ENCODE results near the gene ENTPD8.

Gene ENTPD8, protein sequence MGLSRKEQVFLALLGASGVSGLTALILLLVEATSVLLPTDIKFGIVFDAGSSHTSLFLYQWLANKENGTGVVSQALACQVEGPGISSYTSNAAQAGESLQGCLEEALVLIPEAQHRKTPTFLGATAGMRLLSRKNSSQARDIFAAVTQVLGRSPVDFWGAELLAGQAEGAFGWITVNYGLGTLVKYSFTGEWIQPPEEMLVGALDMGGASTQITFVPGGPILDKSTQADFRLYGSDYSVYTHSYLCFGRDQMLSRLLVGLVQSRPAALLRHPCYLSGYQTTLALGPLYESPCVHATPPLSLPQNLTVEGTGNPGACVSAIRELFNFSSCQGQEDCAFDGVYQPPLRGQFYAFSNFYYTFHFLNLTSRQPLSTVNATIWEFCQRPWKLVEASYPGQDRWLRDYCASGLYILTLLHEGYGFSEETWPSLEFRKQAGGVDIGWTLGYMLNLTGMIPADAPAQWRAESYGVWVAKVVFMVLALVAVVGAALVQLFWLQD

GRCh38 chr9:137441289-137441934, at the start of gene ENTPD8:
Gene ENTPD8, minus strand, starts transcription at chr9:137441357. Its CDS starts 3,072 bp downstream, at chr9:137438285.
- DNase-seq (ENCODE audit: low read depth), result no peak
- TF ChIP-seq, protein P1, sequence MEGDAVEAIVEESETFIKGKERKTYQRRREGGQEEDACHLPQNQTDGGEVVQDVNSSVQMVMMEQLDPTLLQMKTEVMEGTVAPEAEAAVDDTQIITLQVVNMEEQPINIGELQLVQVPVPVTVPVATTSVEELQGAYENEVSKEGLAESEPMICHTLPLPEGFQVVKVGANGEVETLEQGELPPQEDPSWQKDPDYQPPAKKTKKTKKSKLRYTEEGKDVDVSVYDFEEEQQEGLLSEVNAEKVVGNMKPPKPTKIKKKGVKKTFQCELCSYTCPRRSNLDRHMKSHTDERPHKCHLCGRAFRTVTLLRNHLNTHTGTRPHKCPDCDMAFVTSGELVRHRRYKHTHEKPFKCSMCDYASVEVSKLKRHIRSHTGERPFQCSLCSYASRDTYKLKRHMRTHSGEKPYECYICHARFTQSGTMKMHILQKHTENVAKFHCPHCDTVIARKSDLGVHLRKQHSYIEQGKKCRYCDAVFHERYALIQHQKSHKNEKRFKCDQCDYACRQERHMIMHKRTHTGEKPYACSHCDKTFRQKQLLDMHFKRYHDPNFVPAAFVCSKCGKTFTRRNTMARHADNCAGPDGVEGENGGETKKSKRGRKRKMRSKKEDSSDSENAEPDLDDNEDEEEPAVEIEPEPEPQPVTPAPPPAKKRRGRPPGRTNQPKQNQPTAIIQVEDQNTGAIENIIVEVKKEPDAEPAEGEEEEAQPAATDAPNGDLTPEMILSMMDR (conservative IDR thresholded peaks at IDR 0.05; ENCODE audit: low read length), result no peak
- no peak within 1 kb of the TSS for H3K4me3 ChIP-seq (ENCODE audit: low read length)

- DNase-seq (ENCODE audit: low read depth), result no peak
- no peak overlapping the region for H3K4me3 ChIP-seq (ENCODE audit: low read length)
- TF ChIP-seq, protein P1 (conservative IDR thresholded peaks at IDR 0.05; ENCODE audit: low read length), result no peak
These were observed 49.5 kb upstream of the ENTPD8 start for GRCh38 chr9:137490532-137491186.

DNA sequence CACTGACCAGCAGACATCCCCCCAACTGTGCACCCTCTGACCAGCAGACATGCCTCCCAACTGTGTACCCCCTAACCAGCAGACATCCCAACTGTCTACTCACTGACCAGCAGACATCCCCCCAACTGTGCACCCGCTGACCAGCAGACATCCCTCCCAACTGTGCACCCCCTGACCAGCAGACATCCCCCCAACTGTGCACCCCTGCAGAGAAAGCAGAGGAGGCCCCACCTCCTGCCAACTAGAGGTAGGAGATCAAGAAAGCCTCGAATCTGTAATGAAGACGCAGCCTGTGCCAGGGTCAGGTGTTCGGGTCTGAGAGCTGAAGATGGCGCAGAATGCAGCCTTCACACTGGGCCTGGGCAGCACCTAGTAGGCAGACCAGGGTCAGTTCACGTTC, 47.7 kb upstream of the ENTPD8 start:
- DNase-seq (ENCODE audit: low read depth), result no peak
- TF ChIP-seq, protein P1 (conservative IDR thresholded peaks at IDR 0.05; ENCODE audit: low read length), result no peak
- no peak overlapping the region for H3K4me3 ChIP-seq (ENCODE audit: low read length)

- no peak for DNase-seq (ENCODE audit: low read depth)
- H3K4me3 ChIP-seq (ENCODE audit: low read length), result no peak overlapping the region
- TF ChIP-seq, protein P1 (conservative IDR thresholded peaks at IDR 0.05; ENCODE audit: low read length), result no peak
These were observed 47.1 kb upstream of the ENTPD8 start for GRCh38 chr9:137488327-137488653.

DNA sequence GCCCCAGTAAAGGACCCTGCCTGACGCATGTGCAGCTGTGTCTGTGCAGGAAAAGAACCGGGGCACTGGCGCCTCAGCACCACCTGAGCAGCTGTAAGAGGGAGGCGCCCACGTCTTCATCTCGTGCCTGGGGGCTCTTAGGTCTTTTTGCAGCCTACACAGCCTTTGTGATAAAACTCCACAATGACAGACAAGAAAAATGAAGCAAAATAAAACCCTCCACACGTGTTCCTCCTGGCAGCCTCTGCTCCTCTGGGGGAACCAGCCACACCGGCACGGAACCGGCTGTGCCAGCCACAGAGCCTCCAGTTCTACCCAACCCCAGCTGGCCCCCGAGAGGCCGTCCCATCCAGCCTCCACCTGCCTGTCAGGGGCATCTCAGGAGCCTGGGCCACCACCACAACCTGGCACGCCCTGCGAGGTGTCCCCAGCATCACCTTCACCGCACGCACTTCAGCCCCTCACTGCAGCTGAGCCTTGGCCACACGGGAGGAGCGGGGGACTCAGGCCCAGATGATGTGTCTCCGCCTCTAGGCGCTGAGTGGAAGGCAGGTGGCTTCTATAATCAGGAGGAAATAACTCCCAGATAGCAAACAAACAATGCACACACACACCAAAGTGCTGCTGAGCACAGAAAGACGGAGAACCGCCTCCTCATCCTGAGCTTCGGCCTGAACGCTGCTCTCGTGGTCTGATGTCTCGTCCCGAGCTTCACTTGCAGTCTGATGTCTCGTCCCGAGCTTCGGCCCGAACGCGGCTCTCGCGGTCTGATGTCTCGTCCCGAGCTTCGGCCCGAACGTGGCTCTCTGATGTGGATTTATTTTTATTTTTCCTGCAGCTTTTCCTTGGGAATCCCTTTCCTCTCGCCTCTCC, 46.5 kb upstream of the ENTPD8 start:
- no peak overlapping the region for H3K4me3 ChIP-seq (ENCODE audit: low read length)
- DNase-seq (ENCODE audit: low read depth), result no peak
- TF ChIP-seq, protein P1 (conservative IDR thresholded peaks at IDR 0.05; ENCODE audit: low read length), result no peak

GRCh38 chr9:137486545-137487453, 45.6 kb upstream of the ENTPD8 start:
- DNase-seq (ENCODE audit: low read depth), result no peak

More at GRCh38 chr9:137486545-137487453, 45.6 kb upstream of the ENTPD8 start:
- H3K4me3 ChIP-seq (ENCODE audit: low read length), result no peak overlapping the region
- TF ChIP-seq, protein P1 (conservative IDR thresholded peaks at IDR 0.05; ENCODE audit: low read length), result no peak
